GM23338 (cell line): ENCODE measurements around the gene LAMTOR4. TPM values are rescaled to one million over a fixed set of nuclear protein-coding genes. Genes with fewer than 3 reads are reported as not detected.
A peak's percentile ranks its signal among the peaks of the same experiment; 100 is the strongest.
"Not testable (repeated sequence)": the region's sequence is repeated elsewhere in the genome, so short reads cannot be mapped to it uniquely, and the experiment has no call there.

Experiments used
- ATAC-seq: fragments of 200-7000 bp; cut with Tn5 transposase; 3 replicates; pipeline ENCODE4 v1.9.1; 2020
- DNase-seq: peaks from one replicate; pipeline ENCODE4 v3.0.0-alpha.2; 2015; ENCODE audit warnings: low spot score
- H2AFZ ChIP-seq: fragments of 200-600 bp; sonication (generic); 2 replicates; pipeline ENCODE4 v1.8.0; 2016; ENCODE audit warnings: antibody characterized with exemption, mild to moderate bottlenecking, moderate library complexity
- H3F3A ChIP-seq: fragments of 200-600 bp; sonication (generic); replicated peaks from 2 replicates; pipeline ENCODE4 v1.8.0; 2017; ENCODE audit warnings: antibody characterized with exemption, mixed run types, low read depth
- H3K27ac ChIP-seq: fragments of 200-600 bp; sonication (generic); 2 replicates; pipeline ENCODE4 v1.6.1; 2016; ENCODE audit warnings: low read depth
- H3K27me3 ChIP-seq: fragments of 200-600 bp; sonication (generic); 2 replicates; pipeline ENCODE4 v1.8.0; 2016; ENCODE audit warnings: mild to moderate bottlenecking, mixed run types, moderate library complexity; ENCODE audit not compliant: insufficient read depth
- H3K36me3 ChIP-seq: fragments of 200-600 bp; sonication (generic); 2 replicates; pipeline ENCODE4 v1.8.0; 2016; ENCODE audit warnings: mild to moderate bottlenecking; ENCODE audit not compliant: insufficient read depth
- H3K4me1 ChIP-seq: fragments of 200-600 bp; sonication (generic); 2 replicates; pipeline ENCODE4 v1.8.0; 2016; ENCODE audit warnings: mild to moderate bottlenecking, moderate library complexity; ENCODE audit not compliant: insufficient read depth
- H3K4me2 ChIP-seq: fragments of 200-600 bp; sonication (generic); 2 replicates; pipeline ENCODE4 v1.7.1; 2017; ENCODE audit warnings: mixed run types
- H3K4me3 ChIP-seq: fragments of 200-600 bp; sonication (generic); 2 replicates; pipeline ENCODE4 v1.6.1; 2016; ENCODE audit warnings: mixed run types
- H3K79me2 ChIP-seq: fragments of 200-600 bp; sonication (generic); replicated peaks from 2 replicates; pipeline ENCODE4 v1.8.0; 2017; ENCODE audit warnings: mild to moderate bottlenecking; ENCODE audit not compliant: insufficient read depth
- H3K9me2 ChIP-seq: fragments of 200-600 bp; sonication (generic); 2 replicates; pipeline ENCODE4 v1.8.0; 2017; ENCODE audit not compliant: insufficient read depth
- H4K20me1 ChIP-seq: fragments of 200-600 bp; sonication (generic); replicated peaks from 2 replicates; pipeline ENCODE4 v1.8.0; 2017; ENCODE audit warnings: mild to moderate bottlenecking; ENCODE audit not compliant: insufficient read depth
- H3K27ac Mint-ChIP-seq: 2 replicates; pipeline ENCODE4 v1.8.0; 2020; ENCODE audit warnings: inconsistent platforms, mild to moderate bottlenecking, moderate library complexity, mixed read lengths
- H3K27me3 Mint-ChIP-seq: 3 replicates; pipeline ENCODE4 v1.8.0; 2022; ENCODE audit warnings: low read depth, mild to moderate bottlenecking, moderate library complexity, mixed read lengths, inconsistent platforms; ENCODE audit not compliant: insufficient read depth, poor library complexity
- H3K36me3 Mint-ChIP-seq: 3 replicates; pipeline ENCODE4 v1.8.0; 2021; ENCODE audit warnings: low read depth, mild to moderate bottlenecking, inconsistent platforms, moderate library complexity, mixed read lengths
- H3K4me1 Mint-ChIP-seq: 3 replicates; pipeline ENCODE4 v1.8.0; 2020; ENCODE audit warnings: mild to moderate bottlenecking, inconsistent platforms, mixed read lengths
- H3K4me3 Mint-ChIP-seq: 3 replicates; pipeline ENCODE4 v1.8.0; 2021; ENCODE audit warnings: moderate library complexity, mild to moderate bottlenecking, inconsistent platforms, mixed read lengths
- H3K9me3 Mint-ChIP-seq: 3 replicates; pipeline ENCODE4 v1.8.0; 2020; ENCODE audit warnings: moderate library complexity, mild to moderate bottlenecking, inconsistent platforms, mixed read lengths
- CREB1 ChIP-seq: fragments of 250-450 bp; sonication (Bioruptor Pico); IDR thresholded peaks from 2 replicates; pipeline ENCODE4 v1.5.0; 2020; ENCODE audit warnings: low read depth, mild to moderate bottlenecking, moderate library complexity
- JUNB ChIP-seq: IDR thresholded peaks from one replicate; pipeline ENCODE4 v1.6.1; 2016; ENCODE audit warnings: antibody characterized with exemption; ENCODE audit not compliant: unreplicated experiment
- REST ChIP-seq: IDR thresholded peaks from one replicate; pipeline ENCODE4 v1.6.1; 2018; ENCODE audit warnings: antibody characterized with exemption; ENCODE audit not compliant: unreplicated experiment
- ZNF331 ChIP-seq: fragments of 250-450 bp; sonication (Bioruptor Pico); IDR thresholded peaks from 2 replicates; pipeline ENCODE4 v1.5.0; 2020; ENCODE audit warnings: low read depth, mild to moderate bottlenecking, moderate library complexity
- ZNF462 ChIP-seq: fragments of 250-450 bp; sonication (Bioruptor Pico); IDR thresholded peaks from 2 replicates; pipeline ENCODE4 v1.5.0; 2020; ENCODE audit warnings: mild to moderate bottlenecking, moderate library complexity
- polyA plus RNA-seq: library from polyadenylated mRNA; unstranded; fragments of >200 nt; fragmentation: Nextera tagmentation; extraction: Ambion mirVana; gene quantifications from 2 replicates; pipeline ENCODE4 v1.2.1, GENCODE V29; 2016
- total RNA-seq: library from RNA; depleted of rRNA; stranded (reverse); fragments of >200 nt; shearing (Covaris generic); gene quantifications from 2 replicates; pipeline ENCODE4 v1.2.3, GENCODE V29; 2014

Gene LAMTOR4
- total and polyA plus RNA-seq, 2 experiments from 2014 or later = 145 to 333 TPM

GRCh38 chr7:100192281-100192862, 43.7 kb downstream of the LAMTOR4 start:
- H3K9me2 ChIP-seq, H3K79me2 ChIP-seq, ATAC-seq, H4K20me1 ChIP-seq, H3K4me1 Mint-ChIP-seq, H3K27me3 ChIP-seq, H3F3A ChIP-seq, H3K4me2 ChIP-seq, DNase-seq, H3K9me3 Mint-ChIP-seq, H2AFZ ChIP-seq, H3K36me3 ChIP-seq, H3K4me3 Mint-ChIP-seq, H3K4me1 ChIP-seq, H3K27ac Mint-ChIP-seq, H3K4me3 ChIP-seq, H3K27me3 Mint-ChIP-seq, H3K36me3 Mint-ChIP-seq, H3K27ac ChIP-seq: not testable (repeated sequence)

- ATAC-seq (no peak), DNase-seq (no peak)
- Histone ChIP-seq H3K9me2 (no peaks in the 10 kb centered on the region), H2AFZ (no peak overlapping the region), H3K4me1 (no peaks in the 10 kb centered on the region), H3K4me3 (no peak overlapping the region), H3K27ac (no peak overlapping the region), H3K27me3 (no peaks in the 10 kb centered on the region), H3F3A (no peaks in the 10 kb centered on the region), H3K36me3 (no peaks in the 10 kb centered on the region), H3K79me2 (no peaks in the 10 kb centered on the region), H4K20me1 (no peaks in the 10 kb centered on the region), H3K4me2 (no peak overlapping the region)
- Mint-ChIP-seq H3K27me3 (peaks cover 2% of the 10 kb centered on the region), H3K36me3 (no peaks in the 10 kb centered on the region), H3K9me3 (no peaks in the 10 kb centered on the region; the same call in 2 of the 3 replicates), H3K27ac (no peak overlapping the region), H3K4me3 (no peak overlapping the region), H3K4me1 (peaks cover 10% of the 10 kb centered on the region)
- no peak for TF ChIP-seq REST
- no peak for TF ChIP-seq CREB1 (CRISPR knock-in tag)
- TF ChIP-seq JUNB = no peak
Measured at GRCh38 chr7:100192969-100193368, 44.3 kb downstream of the LAMTOR4 start.

- Histone ChIP-seq H4K20me1 (no peaks in the 10 kb centered on the region), H3K79me2 (no peaks in the 10 kb centered on the region), H3K4me2 (no peak overlapping the region), H3K27ac (no peak overlapping the region), H3K9me2 (no peaks in the 10 kb centered on the region), H3F3A (no peaks in the 10 kb centered on the region), H3K36me3 (no peaks in the 10 kb centered on the region), H3K4me1 (no peaks in the 10 kb centered on the region), H2AFZ (no peak overlapping the region), H3K4me3 (no peak overlapping the region), H3K27me3 (no peaks in the 10 kb centered on the region)
- H3K27me3 Mint-ChIP-seq = peaks cover 11% of the 10 kb centered on the region
- ATAC-seq (peak; percentile 35; the same call in 1 of the 3 replicates), DNase-seq (no peak)
- H3K36me3 Mint-ChIP-seq = no peaks in the 10 kb centered on the region
- H3K4me3 Mint-ChIP-seq = no peak overlapping the region
- no peaks in the 10 kb centered on the region for H3K9me3 Mint-ChIP-seq
- no peak overlapping the region for H3K27ac Mint-ChIP-seq
- H3K4me1 Mint-ChIP-seq = peaks cover 11% of the 10 kb centered on the region
- TF ChIP-seq ZNF331 (CRISPR knock-in tag) (no peak), ZNF462 (CRISPR knock-in tag) (no peak)
Measured at GRCh38 chr7:100195222-100195621, 46.5 kb downstream of the LAMTOR4 start.
